Measurements from ENCODE around the gene HOXB13.

DNA sequence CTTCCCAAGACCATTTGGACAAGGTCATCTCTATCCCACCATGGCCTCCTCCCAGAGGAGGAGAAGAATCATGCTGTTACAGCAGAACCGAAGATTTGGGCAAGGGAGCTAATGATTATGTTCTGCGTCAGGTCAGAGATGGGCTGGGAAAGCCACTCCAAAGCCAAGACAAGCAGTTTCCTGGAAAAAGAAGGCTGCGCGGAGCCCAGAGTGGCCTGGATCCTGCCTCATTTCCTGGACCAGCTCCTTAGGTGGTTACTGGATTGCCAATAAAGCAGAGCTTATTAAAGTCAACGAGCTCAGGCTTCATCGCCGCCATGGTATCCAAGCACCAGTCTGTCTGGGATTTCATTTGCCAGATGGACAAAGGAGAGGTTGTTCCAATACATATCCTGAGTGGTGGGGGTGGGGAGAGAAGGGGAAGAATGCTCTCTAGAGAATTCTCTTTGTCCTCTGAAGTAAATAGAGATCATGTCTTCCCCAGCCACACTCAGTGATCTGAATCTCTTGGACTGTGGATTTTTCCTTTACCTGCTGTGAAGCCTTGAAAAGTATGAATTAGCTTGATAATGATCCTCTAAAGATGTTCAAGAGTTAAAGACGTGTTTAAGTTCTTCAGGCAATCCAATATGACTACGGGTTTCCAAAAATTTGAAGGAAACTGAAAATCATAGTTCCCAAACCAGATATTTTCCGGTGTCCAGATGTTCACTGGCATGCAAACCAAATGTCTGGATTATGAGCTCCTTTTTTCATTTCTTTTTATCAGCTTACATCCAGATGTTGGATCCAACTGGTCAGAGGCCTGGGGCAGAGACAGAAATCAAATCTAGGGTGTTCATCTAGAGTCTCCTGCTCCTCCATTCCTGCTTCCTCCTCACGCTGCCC is 23.9 kb downstream of the HOXB13 start:
- TF ChIP-seq, protein P1, sequence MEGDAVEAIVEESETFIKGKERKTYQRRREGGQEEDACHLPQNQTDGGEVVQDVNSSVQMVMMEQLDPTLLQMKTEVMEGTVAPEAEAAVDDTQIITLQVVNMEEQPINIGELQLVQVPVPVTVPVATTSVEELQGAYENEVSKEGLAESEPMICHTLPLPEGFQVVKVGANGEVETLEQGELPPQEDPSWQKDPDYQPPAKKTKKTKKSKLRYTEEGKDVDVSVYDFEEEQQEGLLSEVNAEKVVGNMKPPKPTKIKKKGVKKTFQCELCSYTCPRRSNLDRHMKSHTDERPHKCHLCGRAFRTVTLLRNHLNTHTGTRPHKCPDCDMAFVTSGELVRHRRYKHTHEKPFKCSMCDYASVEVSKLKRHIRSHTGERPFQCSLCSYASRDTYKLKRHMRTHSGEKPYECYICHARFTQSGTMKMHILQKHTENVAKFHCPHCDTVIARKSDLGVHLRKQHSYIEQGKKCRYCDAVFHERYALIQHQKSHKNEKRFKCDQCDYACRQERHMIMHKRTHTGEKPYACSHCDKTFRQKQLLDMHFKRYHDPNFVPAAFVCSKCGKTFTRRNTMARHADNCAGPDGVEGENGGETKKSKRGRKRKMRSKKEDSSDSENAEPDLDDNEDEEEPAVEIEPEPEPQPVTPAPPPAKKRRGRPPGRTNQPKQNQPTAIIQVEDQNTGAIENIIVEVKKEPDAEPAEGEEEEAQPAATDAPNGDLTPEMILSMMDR (IDR thresholded peaks at IDR 0.05), result no peak
- TF ChIP-seq EP300 (IDR thresholded peaks at IDR 0.05) (no peak), POLR2A (IDR thresholded peaks at IDR 0.05) (no peak)

Measured in upper lobe of left lung (tissue), 4 donors.